H9 (cell line): Measurements from ENCODE around the gene PSMB7. TPM values are rescaled to one million over a fixed set of nuclear protein-coding genes. Genes with fewer than 3 reads are reported as not detected.
A peak's percentile ranks its signal among the peaks of the same experiment; 100 is the strongest.

Experiments used
- DNase-seq: peaks from one replicate; pipeline ENCODE4 v3.0.0-alpha.2; 2017
- H2AFZ ChIP-seq: one replicate; pipeline ENCODE4 v1.6.1; 2013; ENCODE audit warnings: mild to moderate bottlenecking, low read length, control low read depth, moderate library complexity
- H2AK5ac ChIP-seq: 2 replicates; pipeline ENCODE4 v1.6.1; 2013; ENCODE audit warnings: low read length, control low read depth, mixed read lengths; ENCODE audit not compliant: insufficient read length
- H2BK120ac ChIP-seq: one replicate; pipeline ENCODE4 v1.6.1; 2013; ENCODE audit warnings: low read depth, mild to moderate bottlenecking, low read length, control low read depth, inconsistent platforms; ENCODE audit not compliant: poor library complexity, severe bottlenecking
- H2BK12ac ChIP-seq: 2 replicates; pipeline ENCODE4 v1.6.1; 2013; ENCODE audit warnings: low read length, control low read depth, mixed read lengths, low read depth; ENCODE audit not compliant: insufficient read length
- H2BK15ac ChIP-seq: 2 replicates; pipeline ENCODE4 v1.6.1; 2013; ENCODE audit warnings: low read depth, low read length, control low read depth
- H2BK20ac ChIP-seq: one replicate; pipeline ENCODE4 v1.6.1; 2013; ENCODE audit warnings: low read depth, mild to moderate bottlenecking, low read length, control low read depth, inconsistent platforms; ENCODE audit not compliant: poor library complexity, severe bottlenecking
- H2BK5ac ChIP-seq: 2 replicates; pipeline ENCODE4 v1.6.1; 2013; ENCODE audit warnings: low read length, control low read depth, mixed read lengths; ENCODE audit not compliant: insufficient read length
- H3K14ac ChIP-seq: 2 replicates; pipeline ENCODE4 v1.6.1; 2013; ENCODE audit warnings: low read length, control low read depth; ENCODE audit not compliant: insufficient read depth
- H3K18ac ChIP-seq: 2 replicates; pipeline ENCODE4 v1.6.1; 2013; ENCODE audit warnings: low read depth, mild to moderate bottlenecking, mixed read lengths, low read length, control low read depth; ENCODE audit not compliant: insufficient read length
- H3K23ac ChIP-seq: 2 replicates; pipeline ENCODE4 v1.6.1; 2013; ENCODE audit warnings: low read length, control low read depth, mixed read lengths, low read depth; ENCODE audit not compliant: insufficient read length
- H3K23me2 ChIP-seq: 2 replicates; pipeline ENCODE4 v1.6.1; 2013; ENCODE audit warnings: low read depth, mild to moderate bottlenecking, mixed read lengths, low read length, control low read depth; ENCODE audit not compliant: insufficient read length, poor library complexity, severe bottlenecking
- H3K27ac ChIP-seq: 2 replicates; pipeline ENCODE4 v1.5.1; 2013; ENCODE audit warnings: low read length, control low read depth, mixed read lengths, low read depth; ENCODE audit not compliant: insufficient read length
- H3K27me3 ChIP-seq: 2 replicates; pipeline ENCODE4 v1.6.1; 2013; ENCODE audit warnings: low read length, control low read depth, inconsistent platforms; ENCODE audit not compliant: insufficient read depth
- H3K4ac ChIP-seq: 2 replicates; pipeline ENCODE4 v1.6.1; 2013; ENCODE audit warnings: low read depth, mild to moderate bottlenecking, control low read depth, inconsistent platforms, low read length, moderate library complexity
- H3K4me1 ChIP-seq: 2 replicates; pipeline ENCODE4 v1.6.1; 2013; ENCODE audit warnings: low read length, control low read depth, inconsistent platforms; ENCODE audit not compliant: insufficient read depth
- H3K4me2 ChIP-seq: 2 replicates; pipeline ENCODE4 v1.6.1; 2013; ENCODE audit warnings: low read length, control low read depth, mixed read lengths; ENCODE audit not compliant: insufficient read length, insufficient read depth
- H3K56ac ChIP-seq: 2 replicates; pipeline ENCODE4 v1.6.1; 2013; ENCODE audit warnings: low read depth, mild to moderate bottlenecking, mixed read lengths, low read length, control low read depth; ENCODE audit not compliant: insufficient read length
- H3K79me1 ChIP-seq: 2 replicates; pipeline ENCODE4 v1.6.1; 2013; ENCODE audit warnings: low read depth, mild to moderate bottlenecking, moderate library complexity, low read length, control low read depth, inconsistent platforms; ENCODE audit not compliant: insufficient read depth, poor library complexity, severe bottlenecking
- H3K79me2 ChIP-seq: 2 replicates; pipeline ENCODE4 v1.6.1; 2013; ENCODE audit warnings: low read length, control low read depth, inconsistent platforms; ENCODE audit not compliant: insufficient read depth
- H3K9ac ChIP-seq: 2 replicates; pipeline ENCODE4 v1.6.1; 2013; ENCODE audit warnings: low read length, control low read depth, mixed read lengths; ENCODE audit not compliant: insufficient read length; ENCODE audit errors: extremely low read depth
- H3K9me3 ChIP-seq: one replicate; pipeline ENCODE4 v1.6.1; 2013; ENCODE audit warnings: low read depth, low read length, inconsistent platforms; ENCODE audit not compliant: control insufficient read depth
- H3T11ph ChIP-seq: one replicate; pipeline ENCODE4 v1.6.1; 2013; ENCODE audit warnings: mild to moderate bottlenecking, low read length, control low read depth, inconsistent platforms
- H4K20me1 ChIP-seq: one replicate; pipeline ENCODE4 v1.6.1; 2013; ENCODE audit not compliant: control insufficient read depth, insufficient read length, insufficient read depth
- H4K5ac ChIP-seq: 2 replicates; pipeline ENCODE4 v1.6.1; 2013; ENCODE audit warnings: low read depth, mild to moderate bottlenecking, mixed read lengths, low read length, control low read depth; ENCODE audit not compliant: insufficient read length
- H4K8ac ChIP-seq: replicated peaks from 2 replicates; pipeline ENCODE4 v1.6.1; 2013; ENCODE audit warnings: low read length, control low read depth, mixed read lengths, low read depth; ENCODE audit not compliant: insufficient read length
- H4K91ac ChIP-seq: 2 replicates; pipeline ENCODE4 v1.6.1; 2013; ENCODE audit warnings: low read depth, mild to moderate bottlenecking, moderate library complexity, mixed read lengths, low read length, control low read depth; ENCODE audit not compliant: insufficient read length
- H3K27ac Mint-ChIP-seq, 3 experiments: 2 replicates in 2 of 3; 3 replicates in 1 of 3; pipeline ENCODE4 v1.8.0; 2020 to 2021; ENCODE audit warnings: mixed read lengths in 3 of 3, mild to moderate bottlenecking in 1 of 3, moderate library complexity in 1 of 3
- H3K27me3 Mint-ChIP-seq: 2 replicates; pipeline ENCODE4 v1.8.0; 2021; ENCODE audit warnings: low read depth, mild to moderate bottlenecking, moderate library complexity, mixed read lengths
- H3K36me3 Mint-ChIP-seq, 3 experiments: 2 replicates in 2 of 3; 3 replicates in 1 of 3; pipeline ENCODE4 v1.8.0; 2020 to 2021; ENCODE audit warnings: low read depth in 3 of 3, mixed read lengths in 3 of 3; ENCODE audit not compliant: insufficient read depth in 1 of 3
- H3K4me1 Mint-ChIP-seq, 2 experiments: 2 replicates each; pipeline ENCODE4 v1.8.0; 2020; ENCODE audit warnings: mixed read lengths in 2 of 2
- H3K4me3 Mint-ChIP-seq, 2 experiments: 2 replicates in 1 of 2; 3 replicates in 1 of 2; pipeline ENCODE4 v1.8.0; 2020 to 2021; ENCODE audit warnings: mild to moderate bottlenecking in 2 of 2, mixed read lengths in 2 of 2, moderate library complexity in 1 of 2
- H3K9me3 Mint-ChIP-seq, 2 experiments: 2 replicates in 1 of 2; 3 replicates in 1 of 2; pipeline ENCODE4 v1.8.0; 2020; ENCODE audit warnings: mild to moderate bottlenecking in 2 of 2, mixed read lengths in 2 of 2, moderate library complexity in 1 of 2
- CTCF ChIP-seq: fragments of 200-600 bp; sonication (generic); conservative IDR thresholded peaks from 3 replicates; pipeline ENCODE4 v1.8.0; 2021; ENCODE audit warnings: antibody characterized with exemption, mild to moderate bottlenecking
- WGBS: extraction: QIAGEN DNeasy Blood & Tissue Kit; methylation state at CpG from one replicate; pipeline ENCODE4 v1.1.7; 2013; ENCODE audit warnings: missing lambda C conversion rate, low lambda C conversion rate, mixed read lengths; ENCODE audit not compliant: insufficient read length; ENCODE audit errors: extremely low coverage; 5-methylcytosine and 5-hydroxymethylcytosine counted together
- total RNA-seq: library from RNA; stranded (reverse); gene quantifications from 2 replicates; pipeline ENCODE4 v1.2.1, GENCODE V29; 2021

Gene PSMB7
- total RNA-seq, 1 experiment from 2014 or later: 209 TPM

- peak; percentile 54 for DNase-seq
Measured at GRCh38 chr9:124399323-124399967, 15.8 kb downstream of the PSMB7 start.

More at GRCh38 chr9:124399323-124399967, 15.8 kb downstream of the PSMB7 start:
- no peaks in the 10 kb centered on the region for H3K79me1 ChIP-seq
- no peak overlapping the region for H2AK5ac ChIP-seq
- H3K27ac ChIP-seq: no peak overlapping the region
- no peaks in the 10 kb centered on the region for H3K4me1 ChIP-seq
- no peak overlapping the region for H4K8ac ChIP-seq
- H3K27me3 ChIP-seq: no peaks in the 10 kb centered on the region
- H3K56ac ChIP-seq: no peak overlapping the region
- H3K79me2 ChIP-seq: peaks cover 5% of the 10 kb centered on the region
- no peaks in the 10 kb centered on the region for H3K23me2 ChIP-seq
- no peak overlapping the region for H3K4me2 ChIP-seq
- no peak overlapping the region for H3K9ac ChIP-seq
- no peak overlapping the region for H3T11ph ChIP-seq
- H3K14ac ChIP-seq: no peak overlapping the region
- no peak overlapping the region for H2BK5ac ChIP-seq
- H2AFZ ChIP-seq: no peak overlapping the region
- H2BK20ac ChIP-seq: no peak overlapping the region
- TF ChIP-seq CTCF: no peak
- H2BK120ac ChIP-seq: no peak overlapping the region
- peak overlapping the region; percentile 84 to 95 (median 92) for H3K27ac Mint-ChIP-seq
- H3K9me3 ChIP-seq: no peaks in the 10 kb centered on the region
- no peak overlapping the region for H2BK15ac ChIP-seq
- no peaks in the 10 kb centered on the region for H3K9me3 Mint-ChIP-seq
- no CpG with 5 or more reads among the region's 12 CpGs for WGBS
- H4K5ac ChIP-seq: no peak overlapping the region
- H3K4me1 Mint-ChIP-seq: peaks cover 26 to 34% of the 10 kb centered on the region in 2 experiments
- H3K18ac ChIP-seq: no peak overlapping the region
- no peaks in the 10 kb centered on the region for H3K27me3 Mint-ChIP-seq
- H4K91ac ChIP-seq: no peak overlapping the region
- no peak overlapping the region for H3K4ac ChIP-seq
- H4K20me1 ChIP-seq: no peaks in the 10 kb centered on the region
- no peak overlapping the region for H3K23ac ChIP-seq
- H3K4me3 Mint-ChIP-seq: peak overlapping the region in 1 of 2 experiments; percentile 47; a peak in 2 of 5 replicates
- H2BK12ac ChIP-seq: no peak overlapping the region
- peaks cover 4 to 36% (median 25%) of the 10 kb centered on the region in 3 experiments; a peak in 6 of 7 replicates for H3K36me3 Mint-ChIP-seq
